Neuronal stem cell (in vitro differentiated cells): ENCODE results near the gene RTL1.

Experiments
- DNase-seq: peaks from one replicate; pipeline ENCODE4 v3.0.0-alpha.2; 2013; ENCODE audit warnings: low spot score
- H2AFZ ChIP-seq: one replicate; pipeline ENCODE4 v1.6.1; 2013; ENCODE audit warnings: mild to moderate bottlenecking, low read length, inconsistent platforms
- H2AK5ac ChIP-seq: 2 replicates; pipeline ENCODE4 v1.6.1; 2013; ENCODE audit warnings: low read depth, mild to moderate bottlenecking, inconsistent platforms, low read length, moderate library complexity, mixed read lengths
- H2BK120ac ChIP-seq: 2 replicates; pipeline ENCODE4 v1.6.1; 2013; ENCODE audit warnings: low read depth, mild to moderate bottlenecking, inconsistent platforms, low read length, moderate library complexity, mixed read lengths
- H2BK12ac ChIP-seq: one replicate; pipeline ENCODE4 v1.6.1; 2013; ENCODE audit warnings: low read length, inconsistent platforms
- H2BK15ac ChIP-seq: 2 replicates; pipeline ENCODE4 v1.6.1; 2013; ENCODE audit warnings: mild to moderate bottlenecking, low read length, inconsistent platforms, mixed read lengths
- H2BK5ac ChIP-seq: one replicate; pipeline ENCODE4 v1.6.1; 2013; ENCODE audit warnings: inconsistent platforms, mild to moderate bottlenecking, low read length, moderate library complexity
- H3K14ac ChIP-seq: one replicate; pipeline ENCODE4 v1.6.1; 2013; ENCODE audit warnings: low read length, inconsistent platforms
- H3K18ac ChIP-seq: 2 replicates; pipeline ENCODE4 v1.6.1; 2013; ENCODE audit warnings: low read length, inconsistent platforms
- H3K23ac ChIP-seq: 2 replicates; pipeline ENCODE4 v1.6.1; 2013; ENCODE audit warnings: low read depth, mild to moderate bottlenecking, mixed read lengths, low read length, inconsistent platforms; ENCODE audit not compliant: poor library complexity
- H3K27ac ChIP-seq: replicated peaks from 3 replicates; pipeline ENCODE4 v1.5.1; 2013; ENCODE audit warnings: low read length, inconsistent platforms
- H3K27me3 ChIP-seq, 3 experiments: 2 replicates each; pipeline ENCODE4 v1.6.1; 2013; ENCODE audit warnings: low read length in 3 of 3, mild to moderate bottlenecking in 2 of 3, inconsistent platforms in 1 of 3, low read depth in 1 of 3, mixed read lengths in 1 of 3, moderate library complexity in 1 of 3; ENCODE audit not compliant: control insufficient read depth in 3 of 3, insufficient read depth in 3 of 3
- H3K36me3 ChIP-seq, 2 donors: replicated peaks in 1 of 2; 2 replicates each; pipeline ENCODE4 v1.6.1; 2013; ENCODE audit warnings: low read length in 2 of 2; ENCODE audit not compliant: control insufficient read depth in 2 of 2, insufficient read depth in 2 of 2
- H3K4ac ChIP-seq: 2 replicates; pipeline ENCODE4 v1.6.1; 2013; ENCODE audit warnings: inconsistent platforms, mild to moderate bottlenecking, low read length, moderate library complexity
- H3K4me1 ChIP-seq, 2 donors: 1 replicate in 1 of 2; 2 replicates in 1 of 2; pipeline ENCODE4 v1.6.1; 2013; ENCODE audit warnings: low read length in 2 of 2, low read depth in 1 of 2; ENCODE audit not compliant: control insufficient read depth in 2 of 2, insufficient read depth in 1 of 2
- H3K4me2 ChIP-seq: one replicate; pipeline ENCODE4 v1.6.1; 2013; ENCODE audit warnings: mild to moderate bottlenecking, low read length, inconsistent platforms; ENCODE audit not compliant: insufficient read depth, poor library complexity, severe bottlenecking
- H3K4me3 ChIP-seq, 2 donors: 2 replicates each; pipeline ENCODE4 v1.5.1; 2013; ENCODE audit warnings: low read length in 2 of 2, mild to moderate bottlenecking in 2 of 2, inconsistent platforms in 1 of 2, moderate library complexity in 1 of 2
- H3K79me1 ChIP-seq: one replicate; pipeline ENCODE4 v1.6.1; 2013; ENCODE audit warnings: low read depth, mild to moderate bottlenecking, inconsistent platforms, low read length, moderate library complexity
- H3K9ac ChIP-seq: one replicate; pipeline ENCODE4 v1.6.1; 2013; ENCODE audit warnings: mild to moderate bottlenecking, low read depth, low read length, inconsistent platforms; ENCODE audit not compliant: poor library complexity
- H3K9me3 ChIP-seq, 2 donors: replicated peaks in 1 of 2; 2 replicates each; pipeline versions ENCODE3 to v1.6.1; 2013; ENCODE audit warnings: low read length in 2 of 2, mild to moderate bottlenecking in 2 of 2, inconsistent platforms in 1 of 2, low read depth in 1 of 2, mixed read lengths in 1 of 2, moderate library complexity in 1 of 2; ENCODE audit not compliant: control insufficient read depth in 2 of 2, insufficient read depth in 1 of 2
- H4K8ac ChIP-seq: one replicate; pipeline ENCODE4 v1.6.1; 2013; ENCODE audit warnings: low read depth, mild to moderate bottlenecking, inconsistent platforms, low read length, moderate library complexity
- H4K91ac ChIP-seq: one replicate; pipeline ENCODE4 v1.6.1; 2013; ENCODE audit warnings: low read length, low read depth, mild to moderate bottlenecking, inconsistent platforms; ENCODE audit not compliant: poor library complexity
- WGBS, 2 donors: extraction: QIAGEN DNeasy Blood & Tissue Kit; methylation state at CpG; one replicate each; pipeline ENCODE4 v1.1.7; 2013; ENCODE audit warnings: missing lambda C conversion rate in 2 of 2, mixed read lengths in 1 of 2; ENCODE audit not compliant: insufficient read length in 2 of 2, insufficient replicate concordance in 1 of 2; ENCODE audit errors: extremely low coverage in 2 of 2; 5-methylcytosine and 5-hydroxymethylcytosine counted together

Gene RTL1

DNA sequence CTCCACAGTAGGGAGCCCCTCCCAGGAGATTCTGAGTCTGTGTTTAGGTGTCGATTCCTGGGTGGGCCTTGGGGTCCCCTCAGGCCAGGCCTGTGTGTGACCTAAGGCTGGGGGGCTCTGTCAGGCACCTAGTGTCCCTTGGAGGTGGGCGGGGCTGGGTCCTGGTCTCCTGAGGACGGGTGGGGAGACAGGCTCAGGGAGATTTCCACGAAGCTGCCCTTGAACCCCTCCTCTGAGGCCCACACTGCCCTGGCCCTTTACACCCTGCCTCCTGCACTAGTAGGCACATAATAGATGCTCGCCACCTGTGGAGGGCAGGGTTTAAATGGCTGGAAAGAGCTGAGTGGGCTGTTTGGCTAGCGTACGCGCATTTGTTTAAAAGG is 44.7 kb downstream of the RTL1 start:
- Histone ChIP-seq H4K8ac (peak overlapping the region; percentile 75), H3K9ac (peak overlapping the region; percentile 15), H3K18ac (peak overlapping the region; percentile 80), H2BK15ac (peak overlapping the region; percentile 67), H3K27me3 (peaks cover 0 to 14% (median 0%) of the 10 kb centered on the region in 3 experiments), H3K14ac (no peak overlapping the region), H3K4me2 (no peak overlapping the region), H3K4me3 (no peak overlapping the region), H2BK12ac (peak overlapping the region; percentile 66), H2AK5ac (peak overlapping the region; percentile 93), H3K4ac (peak overlapping the region; percentile 28), H3K79me1 (no peaks in the 10 kb centered on the region), H4K91ac (no peak overlapping the region), H3K36me3 (no peaks in the 10 kb centered on the region), H2BK120ac (no peak overlapping the region), H3K23ac (no peak overlapping the region), H2BK5ac (peak overlapping the region; percentile 46), H3K4me1 (peaks cover 0 to 10% of the 10 kb centered on the region in 2 donors), H3K9me3 (peaks cover 0 to 7% of the 10 kb centered on the region in 2 donors), H3K27ac (no peak overlapping the region), H2AFZ (peak overlapping the region; percentile 13)
- no CpG with 5 or more reads among the region's 8 CpGs for WGBS, 2 donors
- DNase-seq, result no peak

DNA sequence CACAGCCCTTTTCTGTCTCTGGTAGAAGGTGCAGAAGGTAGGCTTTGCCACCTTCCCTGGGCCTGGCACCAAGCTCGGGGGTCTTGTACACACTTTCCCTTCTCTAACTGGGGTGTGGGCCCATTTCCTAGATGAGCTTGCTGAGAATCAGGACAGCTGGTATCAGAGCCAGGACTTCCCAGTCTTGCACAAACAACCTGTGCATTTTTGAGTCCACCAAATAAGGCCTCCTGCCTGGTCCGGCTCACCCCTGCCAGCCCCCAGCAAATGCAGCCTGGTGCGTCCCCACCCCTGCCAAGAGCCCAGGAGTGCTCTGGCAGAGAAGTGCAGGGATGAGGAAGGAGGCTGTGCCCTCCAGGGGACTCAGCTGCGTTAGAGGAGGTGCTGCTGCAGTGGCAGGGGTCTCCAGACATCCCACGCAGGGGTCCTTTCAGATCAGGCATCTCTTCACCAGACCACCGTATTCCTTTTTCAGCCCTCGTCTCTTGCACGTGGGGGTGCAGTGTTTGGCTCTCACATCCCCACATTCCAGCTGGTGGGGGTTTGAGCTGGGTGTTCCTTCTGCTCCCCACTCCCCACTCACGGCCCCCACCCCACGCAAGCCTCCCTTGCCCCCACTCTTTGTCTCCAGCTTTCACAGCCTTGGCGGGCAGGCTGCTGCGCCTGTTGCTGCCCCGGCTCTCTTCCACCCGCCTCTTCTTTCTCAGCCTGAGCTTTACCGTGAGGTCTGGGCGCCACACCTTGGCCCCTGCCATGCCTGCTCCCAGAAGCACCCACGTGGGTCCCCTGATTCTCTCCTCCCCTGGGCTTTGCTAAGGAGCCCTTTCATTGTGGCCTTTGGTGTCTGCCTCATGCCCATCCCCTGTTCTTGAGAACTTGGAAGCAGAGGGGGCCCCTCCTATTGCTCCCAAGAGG is 45.3 kb downstream of the RTL1 start:
- Histone ChIP-seq H3K4ac (peak overlapping the region; percentile 47), H2AK5ac (peak overlapping the region; percentile 93), H3K4me2 (no peak overlapping the region), H3K23ac (peak overlapping the region; percentile 56), H3K27me3 (peaks cover 0 to 16% (median 0%) of the 10 kb centered on the region in 3 experiments), H3K9ac (peak overlapping the region; percentile 35), H4K8ac (no peak overlapping the region), H4K91ac (peak overlapping the region; percentile 4), H3K79me1 (no peaks in the 10 kb centered on the region), H2BK15ac (peak overlapping the region; percentile 67), H3K36me3 (no peaks in the 10 kb centered on the region), H3K4me1 (peaks cover 0 to 10% of the 10 kb centered on the region in 2 donors), H3K14ac (no peak overlapping the region), H3K4me3 (no peak overlapping the region), H3K18ac (peak overlapping the region; percentile 88), H2AFZ (peak overlapping the region; percentile 13), H2BK120ac (peak overlapping the region; percentile 81), H2BK5ac (peak overlapping the region; percentile 46), H3K9me3 (peaks cover 0 to 7% of the 10 kb centered on the region in 2 donors), H3K27ac (no peak overlapping the region), H2BK12ac (peak overlapping the region; percentile 69)
- no peak for DNase-seq
- no CpG with 5 or more reads among the region's 17 CpGs for whole genome bisulfite sequencing, 2 donors

DNA sequence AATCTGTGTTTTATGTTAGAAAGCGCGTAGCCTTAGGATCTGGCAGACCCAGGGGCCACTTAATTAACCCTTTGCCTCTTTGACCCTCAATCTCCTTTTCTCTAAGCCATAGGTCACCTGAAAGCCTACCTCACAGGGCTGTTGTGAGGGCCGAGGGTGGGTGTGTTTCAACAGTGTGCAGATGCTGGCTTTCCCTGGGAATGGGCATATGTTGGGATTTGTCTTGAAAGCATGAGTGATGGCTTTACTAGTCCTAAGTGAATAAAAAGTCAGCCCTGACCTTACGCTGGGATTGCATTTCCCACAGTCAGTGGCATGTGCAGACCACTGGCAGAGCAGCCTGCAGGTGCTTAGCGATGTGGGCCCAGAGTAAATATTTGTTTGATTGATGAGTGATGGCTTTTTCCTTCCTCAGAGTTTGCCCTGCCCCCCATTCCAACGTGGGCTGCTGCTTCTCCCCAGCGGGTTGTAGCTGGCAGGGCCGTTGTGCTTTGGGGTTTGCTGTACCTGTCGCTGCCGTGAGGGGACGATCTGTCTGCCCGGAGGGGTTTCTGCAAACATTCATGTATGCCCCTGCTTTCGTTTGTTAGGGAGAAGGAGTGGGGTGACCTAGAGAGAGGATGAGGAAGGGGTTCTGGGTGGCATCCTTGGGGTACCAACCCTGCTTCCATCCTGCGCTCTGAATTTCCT is 46.1 kb downstream of the RTL1 start:
- Histone ChIP-seq H3K4ac (no peak overlapping the region), H2AK5ac (peak overlapping the region; percentile 93), H3K36me3 (no peaks in the 10 kb centered on the region), H3K18ac (peak overlapping the region; percentile 88), H2BK5ac (no peak overlapping the region), H3K9ac (no peak overlapping the region), H3K4me3 (no peak overlapping the region), H2BK12ac (peak overlapping the region; percentile 25), H3K9me3 (peaks cover 0 to under 1% of the 10 kb centered on the region in 2 donors), H3K4me2 (no peak overlapping the region), H3K79me1 (no peaks in the 10 kb centered on the region), H3K4me1 (peaks cover 0 to 10% of the 10 kb centered on the region in 2 donors), H4K8ac (no peak overlapping the region), H2BK15ac (peak overlapping the region; percentile 41), H3K27ac (no peak overlapping the region), H3K27me3 (peaks cover 0 to 16% (median 0%) of the 10 kb centered on the region in 3 experiments), H2BK120ac (peak overlapping the region; percentile 81), H3K23ac (no peak overlapping the region), H2AFZ (no peak overlapping the region), H3K14ac (no peak overlapping the region), H4K91ac (no peak overlapping the region)
- WGBS, 2 donors, result no CpG with 5 or more reads among the region's 14 CpGs
- no peak for DNase-seq
